ENCODE measurements around the gene SLC1A3.
"Not testable (repeated sequence)": the region's sequence is repeated elsewhere in the genome, so short reads cannot be mapped to it uniquely, and the experiment has no call there.

The SLC1A3 gene

GRCh38 chr5:36606428-36607113 lies at the start of gene SLC1A3:
SLC1A3 (plus strand) TSS chr5:36606606; CDS start chr5:36608424, 1,818 bp downstream.
- DNase-seq (ENCODE audit: low read depth in 2 of 2): no peak

- no peak for DNase-seq (ENCODE audit: low read depth in 2 of 2)
Measured at GRCh38 chr5:36558641-36559040, 47.8 kb upstream of the SLC1A3 start.

GRCh38 chr5:36561601-36562000 lies 44.8 kb upstream of the SLC1A3 start:
- no peak for DNase-seq (ENCODE audit: low read depth in 2 of 2)

- no peak for DNase-seq (ENCODE audit: low read depth in 2 of 2)
Measured at GRCh38 chr5:36569491-36569890, 36.9 kb upstream of the SLC1A3 start.

- DNase-seq (ENCODE audit: low read depth in 2 of 2): no peak
Measured at GRCh38 chr5:36570301-36571095, 35.9 kb upstream of the SLC1A3 start.

GRCh38 chr5:36571401-36572042 lies 34.9 kb upstream of the SLC1A3 start:
- no peak for DNase-seq (ENCODE audit: low read depth in 2 of 2)

- no peak for DNase-seq (ENCODE audit: low read depth in 2 of 2)
Measured at GRCh38 chr5:36573438-36573837, 33.0 kb upstream of the SLC1A3 start.

GRCh38 chr5:36575361-36575781 lies 31.0 kb upstream of the SLC1A3 start:
- DNase-seq (ENCODE audit: low read depth in 2 of 2): no peak

GRCh38 chr5:36576721-36577120 lies 29.7 kb upstream of the SLC1A3 start:
- DNase-seq (ENCODE audit: low read depth in 2 of 2): no peak

- not testable (repeated sequence) for DNase-seq (ENCODE audit: low read depth in 2 of 2)
Measured at GRCh38 chr5:36579858-36580257, 26.5 kb upstream of the SLC1A3 start.

GRCh38 chr5:36581070-36581469 lies 25.3 kb upstream of the SLC1A3 start:
- DNase-seq (ENCODE audit: low read depth in 2 of 2): no peak

- no peak for DNase-seq (ENCODE audit: low read depth in 2 of 2)
Measured at GRCh38 chr5:36584009-36584875, 22.2 kb upstream of the SLC1A3 start.

- no peak for DNase-seq (ENCODE audit: low read depth in 2 of 2)
Measured at GRCh38 chr5:36585701-36586100, 20.7 kb upstream of the SLC1A3 start.

- no peak for DNase-seq (ENCODE audit: low read depth in 2 of 2)
Measured at GRCh38 chr5:36587354-36587753, 19.1 kb upstream of the SLC1A3 start.

GRCh38 chr5:36589735-36590134 lies 16.7 kb upstream of the SLC1A3 start:
- DNase-seq (ENCODE audit: low read depth in 2 of 2): not testable (repeated sequence)

- no peak for DNase-seq (ENCODE audit: low read depth in 2 of 2)
Measured at GRCh38 chr5:36590513-36591286, 15.7 kb upstream of the SLC1A3 start.

- no peak for DNase-seq (ENCODE audit: low read depth in 2 of 2)
Measured at GRCh38 chr5:36593867-36594266, 12.5 kb upstream of the SLC1A3 start.

- DNase-seq (ENCODE audit: low read depth in 2 of 2): no peak
Measured at GRCh38 chr5:36596247-36596646, 10.2 kb upstream of the SLC1A3 start.

GRCh38 chr5:36596756-36597155 lies 9.7 kb upstream of the SLC1A3 start:
- no peak for DNase-seq (ENCODE audit: low read depth in 2 of 2)

- no peak for DNase-seq (ENCODE audit: low read depth in 2 of 2)
Measured at GRCh38 chr5:36598045-36598444, 8.4 kb upstream of the SLC1A3 start.

Data from stimulated activated CD4-positive, alpha-beta T cell treated with anti-CD3 and anti-CD28 coated beads, Interleukin-1b, Interleukin-23, amount 100 ng/mL, for 1 hour (primary cell).